GM12878 (cell line): Measurements from ENCODE around the gene GUK1. TPM values are rescaled to one million over a fixed set of nuclear protein-coding genes. Genes with fewer than 3 reads are reported as not detected.

Source experiments
- ATAC-seq: fragments of 200-7000 bp; cut with Tn5 transposase; 3 replicates; pipeline ENCODE4 v1.9.1; 2020; ENCODE audit warnings: mild to moderate bottlenecking, moderate library complexity
- BruUV-seq: library from RNA; stranded (reverse); fragments of 400-500 nt; replicated peaks from 2 replicates; lab custom pipeline; 2021; lab: Mats Ljungman, UMichigan
- CTCF ChIA-PET: fragments of 300-600 bp; sonication (Branson Sonifier 250); formaldehyde crosslinking; extraction: SDS; loops from one replicate; lab custom pipeline; 2021; ENCODE audit warnings: inconsistent platforms; lab: Yijun Ruan, JAX
- POLR2A ChIA-PET: fragments of 350-600 bp; formaldehyde crosslinking; extraction: SDS; loops from one replicate; lab custom pipeline; 2021; ENCODE audit warnings: inconsistent platforms; lab: Charles Lee
- RAD21 ChIA-PET: fragments of 300-600 bp; sonication (Branson Sonifier 250); formaldehyde crosslinking; loops from one replicate; lab custom pipeline; 2023; ENCODE audit warnings: antibody characterized with exemption; ENCODE audit not compliant: unreplicated experiment; lab: Charles Lee
- SMC1A ChIA-PET: fragments of 300-600 bp; sonication (Branson Sonifier 250); formaldehyde crosslinking; loops from one replicate; lab custom pipeline; 2023; ENCODE audit not compliant: unreplicated experiment, uncharacterized antibody; lab: Charles Lee
- DNase-seq: peaks from one replicate; pipeline ENCODE4 v3.0.0-alpha.2; 2011; ENCODE audit warnings: low read depth, low spot score
- FAIRE-seq: peaks from 3 replicates; lab custom pipeline; 2011; peaks lifted over from hg19 to GRCh38; lab: Jason Lieb, UNC
- H2AFZ ChIP-seq: 2 replicates; pipeline ENCODE4 v1.6.0; 2011; ENCODE audit warnings: low read depth, low read length, control low read depth; ENCODE audit not compliant: control insufficient read depth
- H3K27ac ChIP-seq: 2 replicates; pipeline ENCODE4 v1.5.1; 2011; ENCODE audit warnings: control low read depth; ENCODE audit not compliant: control insufficient read depth, insufficient read depth
- H3K27me3 ChIP-seq, 2 experiments: replicated peaks in 1 of 2; 2 replicates each; pipeline versions ENCODE4 v1.6.0 to v1.6.1; 2011; ENCODE audit warnings: low read length in 1 of 2; ENCODE audit not compliant: control insufficient read depth in 2 of 2, insufficient read depth in 2 of 2
- H3K36me3 ChIP-seq, 2 experiments: 2 replicates each; pipeline ENCODE4 v1.5.1; 2011; ENCODE audit warnings: low read length in 1 of 2; ENCODE audit not compliant: control insufficient read depth in 2 of 2, insufficient read depth in 2 of 2
- H3K4me1 ChIP-seq: 2 replicates; pipeline ENCODE4 v1.6.1; 2011; ENCODE audit warnings: mild to moderate bottlenecking, low read length, moderate library complexity, mixed read lengths; ENCODE audit not compliant: control insufficient read depth, insufficient read depth
- H3K4me2 ChIP-seq: 2 replicates; pipeline ENCODE4 v1.6.0; 2011; ENCODE audit warnings: control low read depth; ENCODE audit not compliant: control insufficient read depth, insufficient read depth
- H3K4me3 ChIP-seq: fragments of 200-600 bp; sonication (generic); 2 replicates; pipeline ENCODE4 v1.5.1; 2016
- H3K79me2 ChIP-seq: 2 replicates; pipeline ENCODE4 v1.6.0; 2011; ENCODE audit warnings: low read length; ENCODE audit not compliant: control insufficient read depth, insufficient read depth
- H3K9ac ChIP-seq: 2 replicates; pipeline ENCODE4 v1.8.0; 2011; ENCODE audit warnings: low read length, control low read depth, mixed read lengths; ENCODE audit not compliant: control insufficient read depth, insufficient read depth
- H3K9me3 ChIP-seq: replicated peaks from 3 replicates; pipeline ENCODE4 v1.5.1; 2011; ENCODE audit warnings: mild to moderate bottlenecking, low read length; ENCODE audit not compliant: control insufficient read depth, insufficient read depth
- H4K20me1 ChIP-seq: 2 replicates; pipeline ENCODE4 v1.6.0; 2011; ENCODE audit not compliant: control insufficient read depth, insufficient read depth
- MXI1 ChIP-seq: fragments of 150-350 bp; IDR thresholded peaks from 2 replicates; pipeline ENCODE4 v1.6.1; 2011; ENCODE audit warnings: low read depth, mild to moderate bottlenecking, inconsistent platforms, low read length, improper control_type of control experiment
- PML ChIP-seq: IDR thresholded peaks from 2 replicates; pipeline ENCODE4 v1.6.1; 2012; ENCODE audit warnings: low read length, inconsistent platforms
- SP1 ChIP-seq: IDR thresholded peaks from one replicate; pipeline ENCODE4 v1.6.1; 2011; ENCODE audit warnings: low read depth, low read length
- WGBS: methylation state at CpG from one replicate; pipeline ENCODE4 v1.1.6; 2016; ENCODE audit warnings: low lambda C conversion rate; ENCODE audit not compliant: insufficient replicate concordance, insufficient coverage; ENCODE audit errors: missing lambda C conversion rate; 5-methylcytosine and 5-hydroxymethylcytosine counted together
- in situ Hi-C: fragments of 300-500 bp; cut with MboI; formaldehyde crosslinking; loops from 9 replicates; pipeline ENCODE4 v1.14.3; 2018; ENCODE audit warnings: mixed read lengths
- intact Hi-C: fragments of 100-400 bp; cut with micrococcal nuclease; formaldehyde crosslinking; loops from one replicate; pipeline ENCODE4 v1.14.2; 2022; ENCODE audit not compliant: unreplicated experiment
- polyA plus RNA-seq, 11 experiments: library from polyadenylated mRNA; depleted of rRNA in 4 of 11; unstranded in 6 of 11; stranded (reverse) in 5 of 11; fragments of >200 nt; fragmentation: Nextera tagmentation in 4 of 11; fragmentation: Illumina TruSeq in 1 of 11; extraction: Ambion mirVana in 4 of 11; extraction: Trizol in 1 of 11; gene quantifications; 1 replicate in 1 of 11; 2 replicates in 10 of 11; pipeline versions ENCODE4 v1.2.1 to v1.2.3, GENCODE V29; 2011 to 2016; ENCODE audit warnings: inconsistent platforms in 2 of 11, missing spikeins in 2 of 11, low read depth in 1 of 11
- total RNA-seq, 4 experiments: library from RNA; depleted of rRNA in 3 of 4; stranded (reverse); fragments of >200 nt in 3 of 4; fragmentation: Illumina TruSeq in 1 of 4; extraction: Trizol in 1 of 4; gene quantifications; 2 replicates each; pipeline versions ENCODE4 v1.2.1 to v1.2.3, GENCODE V29; 2013 to 2021
- TF ChIP-seq, protein P1 (sequence below): IDR thresholded peaks from 2 replicates; pipeline ENCODE4 v1.6.1; 2011; ENCODE audit warnings: mild to moderate bottlenecking, low read depth, low read length, moderate library complexity; ENCODE audit not compliant: insufficient replicate concordance
- TF ChIP-seq, protein P2 (sequence below): IDR thresholded peaks from 2 replicates; pipeline ENCODE4 v1.6.1; 2012; ENCODE audit warnings: mild to moderate bottlenecking, low read depth, low read length

Gene GUK1
- total and polyA plus RNA-seq, 10 of the 15 experiments (the other 5 are each of a cell fraction or from before 2014, with no cell fraction given), result 6.3 to 357 (median 203) TPM

DNA sequence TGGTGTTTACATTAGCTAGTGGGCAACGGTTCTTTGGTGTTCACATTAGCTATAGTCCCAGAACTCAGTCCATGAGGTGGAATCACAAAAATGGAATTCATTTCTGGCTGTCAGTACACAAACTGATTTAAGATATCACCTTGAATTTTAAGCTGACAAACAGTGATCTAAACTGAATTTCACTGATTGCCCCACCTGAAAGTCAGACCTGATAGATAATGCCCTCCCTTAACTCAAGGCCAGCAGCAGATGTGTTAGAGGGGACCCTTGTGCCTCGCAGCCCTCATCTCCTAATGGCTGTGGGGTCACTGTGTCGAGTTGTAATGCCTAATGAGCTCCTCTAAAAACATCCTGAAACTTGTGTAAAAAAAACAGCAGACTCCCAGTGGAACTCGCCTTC, 49.0 kb upstream of the GUK1 start:
- Histone ChIP-seq H3K9ac (no peak overlapping the region), H3K4me2 (0 out of 2 replicates have a peak overlapping the region, but pooled peaks have one; percentile 77), H4K20me1 (peaks cover 71% of the 10 kb centered on the region), H3K79me2 (peaks cover 100% of the 10 kb centered on the region), H3K4me1 (peaks cover 44% of the 10 kb centered on the region), H3K27ac (no peak overlapping the region), H3K27me3 (no peaks in the 10 kb centered on the region), H3K9me3 (peaks cover 26% of the 10 kb centered on the region; the same call in 2 of the 3 replicates), H3K36me3 (peaks cover 16 to 30% of the 10 kb centered on the region in 2 experiments; a peak in 3 of 4 replicates), H2AFZ (no peak overlapping the region), H3K4me3 (no peak overlapping the region)
- 68% methylated on average over 4 of the region's 4 CpGs for WGBS
- in situ Hi-C loops (no loop called here), intact Hi-C loops (no loop called here)
- ChIA-PET CTCF (interaction anchor here (1.3 to 2.5 kb wide), 2 partner anchors 89 to 92 kb away, joined by 3 to 13 read pairs; no protein-coding TSS in a partner anchor), POLR2A (no interaction called here), RAD21 (interaction anchor here (1.4 kb wide), 1 partner anchor 11 kb away, joined by 3 read pairs; no protein-coding TSS in a partner anchor), SMC1A (interaction anchor here (0.8 kb wide), 1 partner anchor 44 kb away, joined by 3 read pairs; no protein-coding TSS in a partner anchor)
- ATAC-seq (no peak), FAIRE-seq (no peak), DNase-seq (no peak)
- TF ChIP-seq, protein P1, sequence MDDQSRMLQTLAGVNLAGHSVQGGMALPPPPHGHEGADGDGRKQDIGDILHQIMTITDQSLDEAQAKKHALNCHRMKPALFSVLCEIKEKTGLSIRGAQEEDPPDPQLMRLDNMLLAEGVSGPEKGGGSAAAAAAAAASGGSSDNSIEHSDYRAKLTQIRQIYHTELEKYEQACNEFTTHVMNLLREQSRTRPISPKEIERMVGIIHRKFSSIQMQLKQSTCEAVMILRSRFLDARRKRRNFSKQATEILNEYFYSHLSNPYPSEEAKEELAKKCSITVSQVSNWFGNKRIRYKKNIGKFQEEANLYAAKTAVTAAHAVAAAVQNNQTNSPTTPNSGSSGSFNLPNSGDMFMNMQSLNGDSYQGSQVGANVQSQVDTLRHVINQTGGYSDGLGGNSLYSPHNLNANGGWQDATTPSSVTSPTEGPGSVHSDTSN, result no peak
- TF ChIP-seq SP1 (no peak), MXI1 (no peak), PML (no peak)
- TF ChIP-seq, protein P2, sequence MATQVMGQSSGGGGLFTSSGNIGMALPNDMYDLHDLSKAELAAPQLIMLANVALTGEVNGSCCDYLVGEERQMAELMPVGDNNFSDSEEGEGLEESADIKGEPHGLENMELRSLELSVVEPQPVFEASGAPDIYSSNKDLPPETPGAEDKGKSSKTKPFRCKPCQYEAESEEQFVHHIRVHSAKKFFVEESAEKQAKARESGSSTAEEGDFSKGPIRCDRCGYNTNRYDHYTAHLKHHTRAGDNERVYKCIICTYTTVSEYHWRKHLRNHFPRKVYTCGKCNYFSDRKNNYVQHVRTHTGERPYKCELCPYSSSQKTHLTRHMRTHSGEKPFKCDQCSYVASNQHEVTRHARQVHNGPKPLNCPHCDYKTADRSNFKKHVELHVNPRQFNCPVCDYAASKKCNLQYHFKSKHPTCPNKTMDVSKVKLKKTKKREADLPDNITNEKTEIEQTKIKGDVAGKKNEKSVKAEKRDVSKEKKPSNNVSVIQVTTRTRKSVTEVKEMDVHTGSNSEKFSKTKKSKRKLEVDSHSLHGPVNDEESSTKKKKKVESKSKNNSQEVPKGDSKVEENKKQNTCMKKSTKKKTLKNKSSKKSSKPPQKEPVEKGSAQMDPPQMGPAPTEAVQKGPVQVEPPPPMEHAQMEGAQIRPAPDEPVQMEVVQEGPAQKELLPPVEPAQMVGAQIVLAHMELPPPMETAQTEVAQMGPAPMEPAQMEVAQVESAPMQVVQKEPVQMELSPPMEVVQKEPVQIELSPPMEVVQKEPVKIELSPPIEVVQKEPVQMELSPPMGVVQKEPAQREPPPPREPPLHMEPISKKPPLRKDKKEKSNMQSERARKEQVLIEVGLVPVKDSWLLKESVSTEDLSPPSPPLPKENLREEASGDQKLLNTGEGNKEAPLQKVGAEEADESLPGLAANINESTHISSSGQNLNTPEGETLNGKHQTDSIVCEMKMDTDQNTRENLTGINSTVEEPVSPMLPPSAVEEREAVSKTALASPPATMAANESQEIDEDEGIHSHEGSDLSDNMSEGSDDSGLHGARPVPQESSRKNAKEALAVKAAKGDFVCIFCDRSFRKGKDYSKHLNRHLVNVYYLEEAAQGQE, result no peak
- BruUV-seq, result TSS peak; percentile 1
